Panc1 (cell line): ENCODE measurements around the gene TTF1. TPM values are rescaled to one million over a fixed set of nuclear protein-coding genes. Genes with fewer than 3 reads are reported as not detected.

Experiments
- ATAC-seq: fragments of 200-7000 bp; cut with Tn5 transposase; 2 replicates; pipeline ENCODE4 v1.9.1; 2020; ENCODE audit warnings: mild to moderate bottlenecking, moderate library complexity
- BruUV-seq: library from RNA; stranded (reverse); fragments of 400-500 nt; replicated peaks from 2 replicates; lab custom pipeline; 2021; lab: Mats Ljungman, UMichigan
- CTCF ChIA-PET: fragments of 300-600 bp; sonication (Branson Sonifier 250); formaldehyde crosslinking; loops from one replicate; lab custom pipeline; 2022; ENCODE audit warnings: antibody characterized with exemption; lab: Charles Lee
- POLR2A ChIA-PET: fragments of 300-600 bp; sonication (Branson Sonifier 250); formaldehyde crosslinking; loops from one replicate; lab custom pipeline; 2022; ENCODE audit warnings: antibody characterized with exemption; lab: Charles Lee
- DNase-seq: peaks from one replicate; pipeline ENCODE4 v3.0.0-alpha.2; 2010; ENCODE audit warnings: low read depth, low spot score
- H3K27ac ChIP-seq: 2 replicates; pipeline ENCODE4 v1.5.1; 2011; ENCODE audit warnings: mild to moderate bottlenecking, low read length, inconsistent platforms
- H3K27me3 ChIP-seq: fragments of 200-500 bp; sonication (Bioruptor generic); 2 replicates; pipeline ENCODE4 v1.6.0; 2014; ENCODE audit warnings: low read length, inconsistent platforms; ENCODE audit not compliant: control insufficient read depth, insufficient read depth
- H3K36me3 ChIP-seq: fragments of 200-500 bp; sonication (Bioruptor generic); 2 replicates; pipeline ENCODE4 v1.5.1; 2014; ENCODE audit warnings: inconsistent platforms, mild to moderate bottlenecking, low read length, moderate library complexity; ENCODE audit not compliant: control insufficient read depth, insufficient read depth
- H3K4me1 ChIP-seq: 2 replicates; pipeline ENCODE4 v1.5.1; 2011; ENCODE audit warnings: inconsistent platforms, mild to moderate bottlenecking, low read length, moderate library complexity; ENCODE audit not compliant: control insufficient read depth, insufficient read depth
- H3K4me3 ChIP-seq, 2 experiments: 2 replicates each; pipeline ENCODE4 v1.5.1; 2011 to 2012; ENCODE audit warnings: low read depth in 2 of 2, low read length in 2 of 2, mild to moderate bottlenecking in 2 of 2, inconsistent platforms in 1 of 2, moderate library complexity in 1 of 2
- H3K9me3 ChIP-seq: fragments of 200-500 bp; sonication (Bioruptor generic); 2 replicates; pipeline ENCODE4 v1.5.1; 2014; ENCODE audit warnings: low read depth, mild to moderate bottlenecking, inconsistent platforms, low read length, moderate library complexity; ENCODE audit not compliant: control insufficient read depth, insufficient read depth
- CTCF ChIP-seq: fragments of 450-650 bp; IDR thresholded peaks from 2 replicates; pipeline ENCODE4 v1.5.1; 2017; ENCODE audit warnings: mild to moderate bottlenecking
- POLR2AphosphoS5 ChIP-seq: IDR thresholded peaks from 2 replicates; pipeline ENCODE4 v1.6.1; 2012; ENCODE audit warnings: mild to moderate bottlenecking, low read depth, low read length, moderate library complexity
- REST ChIP-seq, 2 experiments: IDR thresholded peaks; 2 replicates each; pipeline ENCODE4 v1.6.1; 2011 to 2012; ENCODE audit warnings: low read depth in 2 of 2, control low read depth in 1 of 2, low read length in 1 of 2, mild to moderate bottlenecking in 1 of 2, moderate library complexity in 1 of 2; ENCODE audit not compliant: insufficient read depth in 1 of 2
- SIN3A ChIP-seq: IDR thresholded peaks from 2 replicates; pipeline ENCODE4 v1.6.1; 2012; ENCODE audit warnings: low read depth, mild to moderate bottlenecking, low read length, moderate library complexity, borderline replicate concordance; ENCODE audit not compliant: insufficient read depth
- TCF7L2 ChIP-seq: IDR thresholded peaks from 2 replicates; pipeline ENCODE4 v1.6.1; 2011; ENCODE audit warnings: mild to moderate bottlenecking, low read depth, low read length, inconsistent platforms
- in situ Hi-C: cut with HindIII; loops from 2 replicates; pipeline ENCODE4 v1.10.0; 2016; ENCODE audit warnings: low sequenced_read_pairs, low pct_unique_long_range_greater_than_20kb
- intact Hi-C: fragments of 100-400 bp; cut with micrococcal nuclease; formaldehyde crosslinking; loops from one replicate; pipeline ENCODE4 v1.10.0; 2022; ENCODE audit not compliant: unreplicated experiment
- total RNA-seq: library from RNA; stranded (reverse); gene quantifications from one replicate; pipeline ENCODE4 v1.2.1, GENCODE V29; 2021; ENCODE audit not compliant: unreplicated experiment

The TTF1 gene
- total RNA-seq, 1 experiment from 2014 or later, result 8.4 TPM

DNA sequence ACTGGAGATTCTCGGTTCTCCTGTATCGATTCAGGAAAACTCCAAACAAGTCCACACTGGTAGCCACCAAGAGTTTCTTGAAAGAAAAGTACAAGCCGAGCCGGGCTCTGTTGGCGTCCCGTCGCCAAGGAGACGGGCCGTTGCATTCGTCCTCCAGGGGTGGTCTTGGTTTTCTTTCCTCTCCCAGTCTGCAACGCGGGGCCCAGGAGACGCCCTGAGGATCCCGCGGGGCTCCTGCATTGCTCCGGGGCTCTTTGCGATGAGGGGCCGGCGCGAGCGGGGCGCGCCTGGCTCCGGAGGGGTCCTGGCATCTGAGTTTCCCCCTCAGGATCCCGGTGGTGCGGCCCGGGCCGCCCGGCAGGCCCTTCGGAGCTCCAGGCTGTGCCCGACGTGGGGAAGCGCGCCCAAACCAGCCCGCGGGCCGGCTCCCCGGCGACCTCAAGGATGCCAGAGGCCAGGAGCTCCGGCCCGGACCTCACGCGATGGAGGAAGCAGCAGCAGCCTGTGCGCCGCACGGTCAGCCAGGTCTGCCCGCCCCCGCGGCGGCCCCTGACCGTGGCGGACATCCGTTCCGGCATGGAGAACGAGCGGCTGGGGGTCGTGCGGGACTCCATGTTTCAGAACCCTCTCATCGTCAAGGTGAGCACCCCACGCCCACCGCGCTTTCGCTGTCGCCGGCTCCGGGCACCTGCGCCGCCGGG lies 3.3 kb upstream of the TTF1 start, which contains the start of gene CFAP77:
TSS of gene CFAP77 (plus strand) at position 384 of the 701 bp plus-strand sequence. CDS start at position 445, 61 bp downstream.
- ATAC-seq (peak; percentile 76), DNase-seq (no peak)
- Histone ChIP-seq H3K4me1 (peaks cover 9% of the 10 kb centered on the region), H3K36me3 (peaks cover 2% of the 10 kb centered on the region; the same call in 1 of the 2 replicates), H3K27ac (peak within 1 kb of the TSS; percentile 57; the same call in 1 of the 2 replicates), H3K27me3 (peaks cover 12% of the 10 kb centered on the region), H3K4me3 (peak within 1 kb of the TSS; percentile 50 to 51), H3K9me3 (no peaks in the 10 kb centered on the region)
- ChIA-PET CTCF (no interaction called here), POLR2A (interaction anchor here (0.6 kb wide), 2 partner anchors 456 to 783 kb away, joined by 3 to 10 read pairs; no protein-coding TSS in a partner anchor)
- TF ChIP-seq REST (IDR thresholded peaks at IDR 0.05; ENCODE audit: insufficient read depth in 1 of 2, low read depth in 2 of 2, low read length in 1 of 2), result no peak
- no peak for TF ChIP-seq CTCF
- no peak for TF ChIP-seq SIN3A
- no peak for TF ChIP-seq TCF7L2
- TF ChIP-seq POLR2AphosphoS5, result no peak
- BruUV-seq, result no TSS peak
- intact Hi-C loops, result loop anchor here (5.0 kb wide), 2 partner anchors 97 to 162 kb away; no protein-coding TSS in a partner anchor
- in situ Hi-C loops, result no loop called here

DNA sequence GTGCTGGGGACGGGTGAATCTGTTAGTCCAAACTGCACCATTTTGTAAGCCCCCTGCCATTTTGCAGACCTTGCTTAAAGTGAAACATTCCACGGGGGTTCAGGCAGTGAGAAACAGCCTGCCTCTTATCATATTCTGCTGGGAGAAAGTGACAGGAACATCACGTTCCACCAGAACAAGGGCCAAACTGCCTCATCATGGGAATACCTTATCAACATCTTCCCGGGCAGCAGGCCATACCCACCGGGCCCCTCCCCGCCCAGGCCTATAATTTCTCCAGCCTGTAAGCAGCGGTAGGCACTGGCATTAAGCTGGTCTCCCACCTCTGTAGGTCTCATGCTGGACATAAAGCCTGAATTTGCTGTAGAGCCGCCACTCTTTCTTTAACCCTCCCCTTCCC lies 1.9 kb upstream of the TTF1 start:
- peaks cover 9% of the 10 kb centered on the region for H3K4me1 ChIP-seq
- TF ChIP-seq REST (IDR thresholded peaks at IDR 0.05; ENCODE audit: insufficient read depth in 1 of 2, low read depth in 2 of 2, low read length in 1 of 2) (no peak), CTCF (no peak), TCF7L2 (no peak), SIN3A (no peak), POLR2AphosphoS5 (no peak)
- no peaks in the 10 kb centered on the region for H3K9me3 ChIP-seq
- peaks cover 4% of the 10 kb centered on the region; the same call in 1 of the 2 replicates for H3K36me3 ChIP-seq
- no peak overlapping the region for H3K4me3 ChIP-seq
- in situ Hi-C loops, result no loop called here
- POLR2A ChIA-PET, result no interaction called here
- intact Hi-C loops, result no loop called here
- CTCF ChIA-PET, result no interaction called here
- H3K27ac ChIP-seq, result no peak overlapping the region
- ATAC-seq (no peak), DNase-seq (no peak)
- peaks cover 9% of the 10 kb centered on the region for H3K27me3 ChIP-seq
- BruUV-seq, result no TSS peak
